ENCODE results near the gene FZD4.
"Not testable (repeated sequence)": the region's sequence is repeated elsewhere in the genome, so short reads cannot be mapped to it uniquely, and the experiment has no call there.

FZD4 gene

GRCh38 chr11:86934926-86935579, 20.1 kb downstream of the FZD4 start:
- no peak for DNase-seq

- DNase-seq, result no peak
These were observed 20.7 kb downstream of the FZD4 start for GRCh38 chr11:86934582-86934900.

- DNase-seq, result no peak
These were observed 21.2 kb downstream of the FZD4 start for GRCh38 chr11:86933891-86934581.

- DNase-seq, result no peak
These were observed 22.0 kb downstream of the FZD4 start for GRCh38 chr11:86932924-86933875.

GRCh38 chr11:86932259-86932585, 23.0 kb downstream of the FZD4 start:
- no peak for DNase-seq

GRCh38 chr11:86931548-86932258, 23.5 kb downstream of the FZD4 start:
- no peak for DNase-seq

GRCh38 chr11:86930957-86931547, 24.1 kb downstream of the FZD4 start:
- DNase-seq, result no peak

- no peak for DNase-seq
These were observed 28.2 kb downstream of the FZD4 start for GRCh38 chr11:86926975-86927374.

GRCh38 chr11:86923999-86924766, 31.0 kb downstream of the FZD4 start:
- no peak for DNase-seq

GRCh38 chr11:86922225-86922624, 33.0 kb downstream of the FZD4 start:
- DNase-seq, result no peak

GRCh38 chr11:86919557-86920210, 35.5 kb downstream of the FZD4 start:
- DNase-seq, result peak in 1 of 2 donors; percentile 16

- no peak for DNase-seq
These were observed 36.2 kb downstream of the FZD4 start for GRCh38 chr11:86918973-86919372.

GRCh38 chr11:86918496-86918895, 36.7 kb downstream of the FZD4 start:
- DNase-seq, result no peak

GRCh38 chr11:86917589-86917988, 37.6 kb downstream of the FZD4 start:
- no peak for DNase-seq

- DNase-seq, result no peak
These were observed 38.9 kb downstream of the FZD4 start for GRCh38 chr11:86916330-86916729.

- not testable (repeated sequence) for DNase-seq
These were observed 39.3 kb downstream of the FZD4 start for GRCh38 chr11:86915850-86916249.

GRCh38 chr11:86914865-86915519, 40.2 kb downstream of the FZD4 start:
- DNase-seq, result no peak

GRCh38 chr11:86912238-86912637, 43.0 kb downstream of the FZD4 start:
- no peak for DNase-seq

GRCh38 chr11:86910592-86910991, 44.6 kb downstream of the FZD4 start:
- DNase-seq, result no peak

- DNase-seq, result no peak
These were observed 49.0 kb downstream of the FZD4 start for GRCh38 chr11:86906198-86906597.

GRCh38 chr11:86905252-86905651, 49.9 kb downstream of the FZD4 start:
- DNase-seq, result no peak

Measured in CD4-positive, alpha-beta T cell treated with Interleukin-4 for 1 hour (primary cell).